Parathyroid adenoma (tissue), 2 donors: ENCODE results near the gene KDM4B.

Experiments used
- H2AFZ ChIP-seq: fragments of 300-600 bp; sonication (generic); one replicate; pipeline ENCODE4 v1.7.0; 2017; ENCODE audit warnings: antibody characterized with exemption, mild to moderate bottlenecking
- H3K27ac ChIP-seq: fragments of 300-600 bp; sonication (generic); one replicate; pipeline ENCODE4 v1.7.0; 2017
- H3K27me3 ChIP-seq: fragments of 300-600 bp; sonication (generic); one replicate; pipeline ENCODE4 v1.7.0; 2017; ENCODE audit warnings: low read length; ENCODE audit not compliant: control insufficient read depth, insufficient read depth
- H3K36me3 ChIP-seq: fragments of 300-600 bp; sonication (generic); one replicate; pipeline ENCODE4 v1.7.0; 2017; ENCODE audit warnings: low read length; ENCODE audit not compliant: control insufficient read depth, insufficient read depth
- H3K4me1 ChIP-seq: fragments of 300-600 bp; sonication (generic); one replicate; pipeline ENCODE4 v1.7.0; 2017; ENCODE audit warnings: control low read depth
- H3K4me2 ChIP-seq: fragments of 300-600 bp; sonication (generic); one replicate; pipeline ENCODE4 v1.7.0; 2017; ENCODE audit warnings: low read length
- H3K4me3 ChIP-seq: fragments of 300-600 bp; sonication (generic); one replicate; pipeline ENCODE4 v1.7.0; 2017; ENCODE audit warnings: low read depth, low read length
- H3K79me2 ChIP-seq: fragments of 300-600 bp; sonication (generic); one replicate; pipeline ENCODE4 v1.7.0; 2017; ENCODE audit warnings: control low read depth
- H3K9ac ChIP-seq: fragments of 300-600 bp; sonication (generic); one replicate; pipeline ENCODE4 v1.7.0; 2017; ENCODE audit warnings: mild to moderate bottlenecking
- H3K9me3 ChIP-seq: fragments of 300-600 bp; sonication (generic); one replicate; pipeline ENCODE4 v1.7.0; 2017; ENCODE audit warnings: low read length; ENCODE audit not compliant: control insufficient read depth
- TF ChIP-seq, protein P1 (sequence below): fragments of 300-600 bp; sonication (generic); IDR thresholded peaks from one replicate; pipeline ENCODE4 v1.7.0; 2017; ENCODE audit warnings: antibody characterized with exemption, mild to moderate bottlenecking
- donor health status: primary hyperparathyroidism.

KDM4B gene

DNA sequence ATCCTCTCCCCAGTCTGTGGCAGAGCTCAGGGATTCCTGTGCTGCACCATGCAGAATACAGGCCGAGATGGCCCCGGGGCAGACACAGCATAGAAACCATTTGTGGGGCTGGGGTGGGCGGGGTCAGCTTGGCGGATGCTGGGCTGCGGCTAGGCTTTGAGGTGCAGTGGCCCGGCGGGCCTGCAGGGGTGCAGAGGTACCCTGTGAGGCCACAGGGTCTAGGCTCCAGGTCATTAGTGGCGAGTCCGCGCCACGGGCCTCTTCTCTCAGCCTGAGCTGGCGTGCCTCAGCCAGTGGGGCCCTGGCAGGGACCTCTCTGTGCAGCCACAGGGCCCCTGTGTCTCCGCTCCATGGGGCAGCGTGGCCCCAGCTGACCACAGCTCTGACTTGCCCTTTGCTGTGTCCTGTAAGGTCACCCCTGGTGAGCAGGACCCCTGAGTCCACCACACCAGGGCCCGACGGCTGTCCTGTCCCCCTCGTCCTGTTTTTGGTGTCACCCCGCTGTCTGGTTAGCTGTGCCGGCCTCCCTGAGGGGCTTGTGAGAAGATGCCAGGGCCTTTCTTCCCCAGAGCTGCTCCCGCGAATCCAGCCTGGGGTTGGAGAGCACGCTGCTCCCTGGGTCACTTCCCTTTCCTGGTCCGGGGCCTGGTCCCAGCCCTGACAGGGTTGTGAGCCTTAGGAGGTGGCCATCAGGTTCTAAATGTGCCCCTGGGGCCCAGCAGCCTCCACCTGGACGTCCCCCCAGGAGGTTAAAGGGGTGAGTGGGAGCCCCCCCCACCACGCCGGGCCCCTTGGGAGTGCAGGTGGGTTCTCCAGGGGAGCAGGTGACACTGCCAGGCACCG, 12.1 kb downstream of the KDM4B start:
- no peaks in the 10 kb centered on the region for H3K27me3 ChIP-seq
- H3K4me3 ChIP-seq: no peak overlapping the region
- no peaks in the 10 kb centered on the region for H3K9me3 ChIP-seq
- no peaks in the 10 kb centered on the region for H3K36me3 ChIP-seq
- H2AFZ ChIP-seq: no peak overlapping the region
- no peak overlapping the region for H3K9ac ChIP-seq
- no peak overlapping the region for H3K27ac ChIP-seq
- H3K79me2 ChIP-seq: peaks cover 61% of the 10 kb centered on the region
- peaks cover 29% of the 10 kb centered on the region for H3K4me1 ChIP-seq
- no peak overlapping the region for H3K4me2 ChIP-seq
- TF ChIP-seq, protein P1, sequence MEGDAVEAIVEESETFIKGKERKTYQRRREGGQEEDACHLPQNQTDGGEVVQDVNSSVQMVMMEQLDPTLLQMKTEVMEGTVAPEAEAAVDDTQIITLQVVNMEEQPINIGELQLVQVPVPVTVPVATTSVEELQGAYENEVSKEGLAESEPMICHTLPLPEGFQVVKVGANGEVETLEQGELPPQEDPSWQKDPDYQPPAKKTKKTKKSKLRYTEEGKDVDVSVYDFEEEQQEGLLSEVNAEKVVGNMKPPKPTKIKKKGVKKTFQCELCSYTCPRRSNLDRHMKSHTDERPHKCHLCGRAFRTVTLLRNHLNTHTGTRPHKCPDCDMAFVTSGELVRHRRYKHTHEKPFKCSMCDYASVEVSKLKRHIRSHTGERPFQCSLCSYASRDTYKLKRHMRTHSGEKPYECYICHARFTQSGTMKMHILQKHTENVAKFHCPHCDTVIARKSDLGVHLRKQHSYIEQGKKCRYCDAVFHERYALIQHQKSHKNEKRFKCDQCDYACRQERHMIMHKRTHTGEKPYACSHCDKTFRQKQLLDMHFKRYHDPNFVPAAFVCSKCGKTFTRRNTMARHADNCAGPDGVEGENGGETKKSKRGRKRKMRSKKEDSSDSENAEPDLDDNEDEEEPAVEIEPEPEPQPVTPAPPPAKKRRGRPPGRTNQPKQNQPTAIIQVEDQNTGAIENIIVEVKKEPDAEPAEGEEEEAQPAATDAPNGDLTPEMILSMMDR: no peak

DNA sequence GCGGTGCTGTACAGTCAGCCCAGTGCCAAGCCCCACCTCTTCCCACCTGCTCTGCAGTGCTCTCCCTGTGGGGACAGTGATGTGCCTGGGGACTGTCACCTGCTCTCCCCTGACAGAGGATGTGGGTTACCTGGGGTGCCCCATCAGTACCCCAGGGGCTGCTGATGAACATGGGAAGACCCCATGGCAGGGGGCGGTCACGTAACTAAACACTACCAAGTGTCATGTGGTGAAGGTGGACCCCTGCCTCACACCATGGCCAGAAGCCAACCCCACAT, 12.7 kb downstream of the KDM4B start:
- Histone ChIP-seq H3K79me2 (peaks cover 67% of the 10 kb centered on the region), H3K36me3 (no peaks in the 10 kb centered on the region), H3K4me2 (no peak overlapping the region), H3K27ac (no peak overlapping the region), H3K9ac (no peak overlapping the region), H3K27me3 (no peaks in the 10 kb centered on the region), H3K4me1 (peaks cover 24% of the 10 kb centered on the region), H2AFZ (no peak overlapping the region), H3K4me3 (no peak overlapping the region), H3K9me3 (no peaks in the 10 kb centered on the region)
- TF ChIP-seq, protein P1: no peak

DNA sequence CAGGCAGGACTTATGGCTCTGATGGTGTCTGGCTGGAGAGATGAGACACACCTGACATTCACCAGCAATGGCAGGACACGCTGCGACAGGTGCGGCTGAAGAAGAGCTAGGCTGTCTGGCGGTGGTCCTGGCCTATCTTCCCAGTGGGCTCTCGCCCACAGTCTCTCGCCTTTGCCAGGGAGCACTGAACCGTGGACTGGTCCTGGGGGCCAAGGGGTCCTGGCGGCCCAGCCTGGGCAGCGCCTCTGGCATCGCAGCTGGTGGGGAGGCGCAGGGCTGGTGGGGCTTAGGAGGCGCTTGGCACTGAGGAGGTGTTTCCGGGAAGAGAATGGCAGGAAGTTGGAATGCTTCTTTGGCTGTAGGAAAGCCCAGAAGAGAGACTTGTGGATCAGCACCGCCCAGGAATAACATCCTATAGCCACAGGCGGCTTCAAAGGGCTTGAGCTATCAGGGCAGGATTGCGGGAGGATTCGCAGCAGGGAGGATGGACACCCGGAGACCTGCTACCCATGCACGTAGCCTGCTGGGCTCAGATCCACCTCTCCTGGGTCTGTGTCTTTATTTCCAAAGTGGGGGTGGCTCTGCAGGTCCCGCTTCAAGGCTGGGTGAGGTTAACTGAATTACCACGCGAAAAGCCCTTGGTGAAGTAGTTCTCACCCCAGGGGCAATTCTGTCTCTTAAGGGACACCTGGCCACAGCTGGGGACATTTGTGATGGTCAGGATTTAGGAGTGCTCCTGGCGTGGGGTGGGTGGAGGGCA, 14.6 kb downstream of the KDM4B start:
- Histone ChIP-seq H2AFZ (no peak overlapping the region), H3K9me3 (no peaks in the 10 kb centered on the region), H3K27ac (no peak overlapping the region), H3K4me1 (peaks cover 10% of the 10 kb centered on the region), H3K4me2 (no peak overlapping the region), H3K4me3 (no peak overlapping the region), H3K79me2 (peaks cover 68% of the 10 kb centered on the region), H3K9ac (no peak overlapping the region), H3K36me3 (no peaks in the 10 kb centered on the region), H3K27me3 (no peaks in the 10 kb centered on the region)
- TF ChIP-seq, protein P1: no peak

DNA sequence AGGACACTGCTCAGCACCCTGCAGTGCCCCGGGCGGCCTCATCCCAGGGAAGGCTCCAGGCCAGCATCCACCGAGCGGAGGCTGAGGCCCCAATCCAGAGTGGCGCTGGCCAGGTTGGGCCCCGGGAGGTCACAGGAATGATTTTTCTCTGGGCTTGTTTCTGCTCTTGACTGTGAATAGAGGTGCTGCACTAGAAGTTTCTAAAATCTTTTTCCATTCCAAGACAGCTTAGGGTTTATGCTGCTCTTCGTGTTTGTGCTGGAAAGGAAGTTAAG, 15.1 kb downstream of the KDM4B start:
- Histone ChIP-seq H3K27me3 (no peaks in the 10 kb centered on the region), H2AFZ (no peak overlapping the region), H3K4me1 (peaks cover 9% of the 10 kb centered on the region), H3K4me3 (no peak overlapping the region), H3K27ac (peak overlapping the region; percentile 15), H3K36me3 (no peaks in the 10 kb centered on the region), H3K4me2 (no peak overlapping the region), H3K9me3 (no peaks in the 10 kb centered on the region), H3K79me2 (peaks cover 68% of the 10 kb centered on the region), H3K9ac (no peak overlapping the region)
- TF ChIP-seq, protein P1: no peak
